GM23338 (cell line): ENCODE results near the gene PDGFC. TPM values are rescaled to one million over a fixed set of nuclear protein-coding genes. Genes with fewer than 3 reads are reported as not detected.

Experiments used
- ATAC-seq: fragments of 200-7000 bp; cut with Tn5 transposase; 3 replicates; pipeline ENCODE4 v1.9.1; 2020
- DNase-seq: peaks from one replicate; pipeline ENCODE4 v3.0.0-alpha.2; 2015; ENCODE audit warnings: low spot score
- H2AFZ ChIP-seq: fragments of 200-600 bp; sonication (generic); 2 replicates; pipeline ENCODE4 v1.8.0; 2016; ENCODE audit warnings: antibody characterized with exemption, mild to moderate bottlenecking, moderate library complexity
- H3F3A ChIP-seq: fragments of 200-600 bp; sonication (generic); replicated peaks from 2 replicates; pipeline ENCODE4 v1.8.0; 2017; ENCODE audit warnings: antibody characterized with exemption, mixed run types, low read depth
- H3K27ac ChIP-seq: fragments of 200-600 bp; sonication (generic); 2 replicates; pipeline ENCODE4 v1.6.1; 2016; ENCODE audit warnings: low read depth
- H3K27me3 ChIP-seq: fragments of 200-600 bp; sonication (generic); 2 replicates; pipeline ENCODE4 v1.8.0; 2016; ENCODE audit warnings: mild to moderate bottlenecking, mixed run types, moderate library complexity; ENCODE audit not compliant: insufficient read depth
- H3K36me3 ChIP-seq: fragments of 200-600 bp; sonication (generic); 2 replicates; pipeline ENCODE4 v1.8.0; 2016; ENCODE audit warnings: mild to moderate bottlenecking; ENCODE audit not compliant: insufficient read depth
- H3K4me1 ChIP-seq: fragments of 200-600 bp; sonication (generic); 2 replicates; pipeline ENCODE4 v1.8.0; 2016; ENCODE audit warnings: mild to moderate bottlenecking, moderate library complexity; ENCODE audit not compliant: insufficient read depth
- H3K4me2 ChIP-seq: fragments of 200-600 bp; sonication (generic); 2 replicates; pipeline ENCODE4 v1.7.1; 2017; ENCODE audit warnings: mixed run types
- H3K4me3 ChIP-seq: fragments of 200-600 bp; sonication (generic); 2 replicates; pipeline ENCODE4 v1.6.1; 2016; ENCODE audit warnings: mixed run types
- H3K79me2 ChIP-seq: fragments of 200-600 bp; sonication (generic); replicated peaks from 2 replicates; pipeline ENCODE4 v1.8.0; 2017; ENCODE audit warnings: mild to moderate bottlenecking; ENCODE audit not compliant: insufficient read depth
- H3K9me2 ChIP-seq: fragments of 200-600 bp; sonication (generic); 2 replicates; pipeline ENCODE4 v1.8.0; 2017; ENCODE audit not compliant: insufficient read depth
- H4K20me1 ChIP-seq: fragments of 200-600 bp; sonication (generic); replicated peaks from 2 replicates; pipeline ENCODE4 v1.8.0; 2017; ENCODE audit warnings: mild to moderate bottlenecking; ENCODE audit not compliant: insufficient read depth
- H3K27ac Mint-ChIP-seq: 2 replicates; pipeline ENCODE4 v1.8.0; 2020; ENCODE audit warnings: inconsistent platforms, mild to moderate bottlenecking, moderate library complexity, mixed read lengths
- H3K27me3 Mint-ChIP-seq: 3 replicates; pipeline ENCODE4 v1.8.0; 2022; ENCODE audit warnings: low read depth, mild to moderate bottlenecking, moderate library complexity, mixed read lengths, inconsistent platforms; ENCODE audit not compliant: insufficient read depth, poor library complexity
- H3K36me3 Mint-ChIP-seq: 3 replicates; pipeline ENCODE4 v1.8.0; 2021; ENCODE audit warnings: low read depth, mild to moderate bottlenecking, inconsistent platforms, moderate library complexity, mixed read lengths
- H3K4me1 Mint-ChIP-seq: 3 replicates; pipeline ENCODE4 v1.8.0; 2020; ENCODE audit warnings: mild to moderate bottlenecking, inconsistent platforms, mixed read lengths
- H3K4me3 Mint-ChIP-seq: 3 replicates; pipeline ENCODE4 v1.8.0; 2021; ENCODE audit warnings: moderate library complexity, mild to moderate bottlenecking, inconsistent platforms, mixed read lengths
- H3K9me3 Mint-ChIP-seq: 3 replicates; pipeline ENCODE4 v1.8.0; 2020; ENCODE audit warnings: moderate library complexity, mild to moderate bottlenecking, inconsistent platforms, mixed read lengths
- EZH2 ChIP-seq: fragments of 200-600 bp; sonication (generic); IDR thresholded peaks from one replicate; pipeline ENCODE4 v1.8.0; 2017; ENCODE audit warnings: antibody characterized with exemption, mild to moderate bottlenecking, low read depth; ENCODE audit not compliant: unreplicated experiment
- EZH2phosphoT487 ChIP-seq: fragments of 200-600 bp; sonication (generic); IDR thresholded peaks from one replicate; pipeline ENCODE4 v1.8.1; 2018; ENCODE audit warnings: antibody characterized with exemption; ENCODE audit not compliant: unreplicated experiment
- JUNB ChIP-seq: IDR thresholded peaks from one replicate; pipeline ENCODE4 v1.6.1; 2016; ENCODE audit warnings: antibody characterized with exemption; ENCODE audit not compliant: unreplicated experiment
- NANOG ChIP-seq: IDR thresholded peaks from 2 replicates; pipeline ENCODE4 v1.6.1; 2016; ENCODE audit warnings: antibody characterized with exemption, borderline replicate concordance
- POLR2AphosphoS5 ChIP-seq: IDR thresholded peaks from 2 replicates; pipeline ENCODE4 v1.6.1; 2016; ENCODE audit warnings: antibody characterized with exemption, low read depth
- polyA plus RNA-seq: library from polyadenylated mRNA; unstranded; fragments of >200 nt; fragmentation: Nextera tagmentation; extraction: Ambion mirVana; gene quantifications from 2 replicates; pipeline ENCODE4 v1.2.1, GENCODE V29; 2016
- total RNA-seq: library from RNA; depleted of rRNA; stranded (reverse); fragments of >200 nt; shearing (Covaris generic); gene quantifications from 2 replicates; pipeline ENCODE4 v1.2.3, GENCODE V29; 2014
- TF ChIP-seq, protein P1 (sequence below): fragments of 250-450 bp; sonication (Bioruptor Pico); IDR thresholded peaks from 2 replicates; pipeline ENCODE4 v1.5.0; 2020; ENCODE audit warnings: mild to moderate bottlenecking, moderate library complexity
- TF ChIP-seq, protein P2 (sequence below), 2 experiments: fragments of 200-600 bp in 1 of 2; sonication (generic) in 1 of 2; conservative IDR thresholded peaks; 2 replicates each; pipeline versions ENCODE4 v1.5.1 to v1.6.1; 2016 to 2017; ENCODE audit warnings: antibody characterized with exemption in 2 of 2, low read depth in 2 of 2, mild to moderate bottlenecking in 2 of 2, moderate library complexity in 1 of 2

The PDGFC gene
- total and polyA plus RNA-seq, 2 experiments from 2014 or later, result 1.3 to 3.4 TPM

DNA sequence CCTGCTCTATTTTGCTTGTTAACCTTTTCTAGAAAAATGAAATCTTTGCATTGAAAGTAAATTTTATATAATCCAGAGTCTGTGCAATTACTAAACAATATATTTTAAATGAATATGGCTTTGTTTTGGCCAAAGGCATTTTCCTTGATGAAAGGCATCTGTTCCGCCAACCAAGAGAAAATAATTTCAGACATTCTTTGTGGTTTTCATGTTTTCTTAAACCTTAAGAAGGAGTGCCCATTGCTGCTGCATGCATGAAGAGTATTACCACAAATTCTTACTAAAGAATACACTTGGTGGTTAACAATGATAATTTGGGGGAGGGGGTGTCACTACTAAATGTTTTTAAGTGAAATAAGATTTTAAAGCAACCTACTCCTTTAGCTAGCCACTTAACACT lies 2.7 kb upstream of the PDGFC start (continued):
- TF ChIP-seq, protein P1, sequence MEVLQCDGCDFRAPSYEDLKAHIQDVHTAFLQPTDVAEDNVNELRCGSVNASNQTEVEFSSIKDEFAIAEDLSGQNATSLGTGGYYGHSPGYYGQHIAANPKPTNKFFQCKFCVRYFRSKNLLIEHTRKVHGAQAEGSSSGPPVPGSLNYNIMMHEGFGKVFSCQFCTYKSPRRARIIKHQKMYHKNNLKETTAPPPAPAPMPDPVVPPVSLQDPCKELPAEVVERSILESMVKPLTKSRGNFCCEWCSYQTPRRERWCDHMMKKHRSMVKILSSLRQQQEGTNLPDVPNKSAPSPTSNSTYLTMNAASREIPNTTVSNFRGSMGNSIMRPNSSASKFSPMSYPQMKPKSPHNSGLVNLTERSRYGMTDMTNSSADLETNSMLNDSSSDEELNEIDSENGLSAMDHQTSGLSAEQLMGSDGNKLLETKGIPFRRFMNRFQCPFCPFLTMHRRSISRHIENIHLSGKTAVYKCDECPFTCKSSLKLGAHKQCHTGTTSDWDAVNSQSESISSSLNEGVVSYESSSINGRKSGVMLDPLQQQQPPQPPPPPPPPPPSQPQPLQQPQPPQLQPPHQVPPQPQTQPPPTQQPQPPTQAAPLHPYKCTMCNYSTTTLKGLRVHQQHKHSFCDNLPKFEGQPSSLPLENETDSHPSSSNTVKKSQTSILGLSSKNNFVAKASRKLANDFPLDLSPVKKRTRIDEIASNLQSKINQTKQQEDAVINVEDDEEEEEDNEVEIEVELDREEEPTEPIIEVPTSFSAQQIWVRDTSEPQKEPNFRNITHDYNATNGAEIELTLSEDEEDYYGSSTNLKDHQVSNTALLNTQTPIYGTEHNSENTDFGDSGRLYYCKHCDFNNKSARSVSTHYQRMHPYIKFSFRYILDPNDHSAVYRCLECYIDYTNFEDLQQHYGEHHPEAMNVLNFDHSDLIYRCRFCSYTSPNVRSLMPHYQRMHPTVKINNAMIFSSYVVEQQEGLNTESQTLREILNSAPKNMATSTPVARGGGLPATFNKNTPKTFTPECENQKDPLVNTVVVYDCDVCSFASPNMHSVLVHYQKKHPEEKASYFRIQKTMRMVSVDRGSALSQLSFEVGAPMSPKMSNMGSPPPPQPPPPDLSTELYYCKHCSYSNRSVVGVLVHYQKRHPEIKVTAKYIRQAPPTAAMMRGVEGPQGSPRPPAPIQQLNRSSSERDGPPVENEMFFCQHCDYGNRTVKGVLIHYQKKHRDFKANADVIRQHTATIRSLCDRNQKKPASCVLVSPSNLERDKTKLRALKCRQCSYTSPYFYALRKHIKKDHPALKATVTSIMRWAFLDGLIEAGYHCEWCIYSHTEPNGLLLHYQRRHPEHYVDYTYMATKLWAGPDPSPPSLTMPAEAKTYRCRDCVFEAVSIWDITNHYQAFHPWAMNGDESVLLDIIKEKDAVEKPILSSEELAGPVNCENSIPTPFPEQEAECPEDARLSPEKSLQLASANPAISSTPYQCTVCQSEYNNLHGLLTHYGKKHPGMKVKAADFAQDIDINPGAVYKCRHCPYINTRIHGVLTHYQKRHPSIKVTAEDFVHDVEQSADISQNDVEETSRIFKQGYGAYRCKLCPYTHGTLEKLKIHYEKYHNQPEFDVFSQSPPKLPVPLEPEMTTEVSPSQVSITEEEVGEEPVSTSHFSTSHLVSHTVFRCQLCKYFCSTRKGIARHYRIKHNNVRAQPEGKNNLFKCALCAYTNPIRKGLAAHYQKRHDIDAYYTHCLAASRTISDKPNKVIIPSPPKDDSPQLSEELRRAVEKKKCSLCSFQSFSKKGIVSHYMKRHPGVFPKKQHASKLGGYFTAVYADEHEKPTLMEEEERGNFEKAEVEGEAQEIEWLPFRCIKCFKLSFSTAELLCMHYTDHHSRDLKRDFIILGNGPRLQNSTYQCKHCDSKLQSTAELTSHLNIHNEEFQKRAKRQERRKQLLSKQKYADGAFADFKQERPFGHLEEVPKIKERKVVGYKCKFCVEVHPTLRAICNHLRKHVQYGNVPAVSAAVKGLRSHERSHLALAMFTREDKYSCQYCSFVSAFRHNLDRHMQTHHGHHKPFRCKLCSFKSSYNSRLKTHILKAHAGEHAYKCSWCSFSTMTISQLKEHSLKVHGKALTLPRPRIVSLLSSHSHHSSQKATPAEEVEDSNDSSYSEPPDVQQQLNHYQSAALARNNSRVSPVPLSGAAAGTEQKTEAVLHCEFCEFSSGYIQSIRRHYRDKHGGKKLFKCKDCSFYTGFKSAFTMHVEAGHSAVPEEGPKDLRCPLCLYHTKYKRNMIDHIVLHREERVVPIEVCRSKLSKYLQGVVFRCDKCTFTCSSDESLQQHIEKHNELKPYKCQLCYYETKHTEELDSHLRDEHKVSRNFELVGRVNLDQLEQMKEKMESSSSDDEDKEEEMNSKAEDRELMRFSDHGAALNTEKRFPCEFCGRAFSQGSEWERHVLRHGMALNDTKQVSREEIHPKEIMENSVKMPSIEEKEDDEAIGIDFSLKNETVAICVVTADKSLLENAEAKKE (CRISPR knock-in tag), result no peak
- TF ChIP-seq NANOG, result no peak
- TF ChIP-seq EZH2, result no peak
- TF ChIP-seq POLR2AphosphoS5, result no peak

DNA sequence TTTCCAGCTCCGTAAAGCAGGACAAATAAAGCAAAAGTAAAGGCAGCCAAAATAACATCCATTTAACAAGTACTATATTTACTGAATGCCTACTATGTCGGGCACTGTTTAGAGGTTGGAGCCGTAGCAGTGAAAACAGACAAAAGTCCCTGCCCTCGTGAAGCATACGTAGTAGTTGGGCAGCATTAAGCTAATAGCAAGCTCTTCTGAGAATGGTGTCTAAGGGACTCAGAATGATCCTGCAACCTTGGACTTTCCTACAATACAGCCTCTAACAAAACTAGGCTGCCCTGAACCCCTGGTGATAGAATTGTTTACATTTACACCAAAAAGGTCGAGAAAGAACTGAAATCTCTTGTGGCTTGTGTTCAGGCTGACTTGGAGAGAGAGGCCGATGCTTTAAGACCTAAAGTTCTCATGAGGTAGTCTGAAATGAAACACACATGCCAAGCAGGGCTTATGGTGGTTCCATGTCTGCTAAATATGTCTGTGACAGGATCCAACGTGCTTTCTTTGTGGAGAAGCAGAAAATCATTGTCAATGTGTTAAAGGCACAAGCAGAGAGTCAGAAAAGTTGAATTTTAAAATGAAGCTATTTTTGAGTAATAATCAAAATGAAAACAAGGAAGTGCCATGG lies 898 bp upstream of the PDGFC start:
- DNase-seq (peak; percentile 6), ATAC-seq (peak; percentile 4; the same call in 2 of the 3 replicates)
- Histone ChIP-seq H4K20me1 (no peaks in the 10 kb centered on the region), H3K79me2 (peaks cover 4% of the 10 kb centered on the region; the same call in 1 of the 2 replicates), H3K27me3 (peaks cover 29% of the 10 kb centered on the region), H3K36me3 (no peaks in the 10 kb centered on the region), H3K4me1 (peaks cover 28% of the 10 kb centered on the region), H3K4me2 (peak overlapping the region; percentile 93), H3K9me2 (no peaks in the 10 kb centered on the region), H3F3A (peaks cover 11% of the 10 kb centered on the region; the same call in 1 of the 2 replicates), H3K27ac (no peak overlapping the region), H3K4me3 (peak overlapping the region; percentile 82), H2AFZ (peak overlapping the region; percentile 99)
- H3K4me1 Mint-ChIP-seq, result peaks cover 23% of the 10 kb centered on the region
- H3K4me3 Mint-ChIP-seq, result peak overlapping the region; percentile 71
- H3K27me3 Mint-ChIP-seq, result peaks cover 15% of the 10 kb centered on the region
- H3K27ac Mint-ChIP-seq, result no peak overlapping the region
- no peaks in the 10 kb centered on the region for H3K36me3 Mint-ChIP-seq
- no peaks in the 10 kb centered on the region for H3K9me3 Mint-ChIP-seq
- no peak for TF ChIP-seq JUNB
- no peak for TF ChIP-seq EZH2phosphoT487
- TF ChIP-seq, protein P2, sequence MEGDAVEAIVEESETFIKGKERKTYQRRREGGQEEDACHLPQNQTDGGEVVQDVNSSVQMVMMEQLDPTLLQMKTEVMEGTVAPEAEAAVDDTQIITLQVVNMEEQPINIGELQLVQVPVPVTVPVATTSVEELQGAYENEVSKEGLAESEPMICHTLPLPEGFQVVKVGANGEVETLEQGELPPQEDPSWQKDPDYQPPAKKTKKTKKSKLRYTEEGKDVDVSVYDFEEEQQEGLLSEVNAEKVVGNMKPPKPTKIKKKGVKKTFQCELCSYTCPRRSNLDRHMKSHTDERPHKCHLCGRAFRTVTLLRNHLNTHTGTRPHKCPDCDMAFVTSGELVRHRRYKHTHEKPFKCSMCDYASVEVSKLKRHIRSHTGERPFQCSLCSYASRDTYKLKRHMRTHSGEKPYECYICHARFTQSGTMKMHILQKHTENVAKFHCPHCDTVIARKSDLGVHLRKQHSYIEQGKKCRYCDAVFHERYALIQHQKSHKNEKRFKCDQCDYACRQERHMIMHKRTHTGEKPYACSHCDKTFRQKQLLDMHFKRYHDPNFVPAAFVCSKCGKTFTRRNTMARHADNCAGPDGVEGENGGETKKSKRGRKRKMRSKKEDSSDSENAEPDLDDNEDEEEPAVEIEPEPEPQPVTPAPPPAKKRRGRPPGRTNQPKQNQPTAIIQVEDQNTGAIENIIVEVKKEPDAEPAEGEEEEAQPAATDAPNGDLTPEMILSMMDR (conservative IDR thresholded peaks at IDR 0.05; ENCODE audit: low read depth in 2 of 2), result no peak
- TF ChIP-seq, protein P1 (CRISPR knock-in tag), result no peak
- TF ChIP-seq EZH2, result no peak
